SU-DHL-6 (cell line): ENCODE results near the gene ANKHD1.

Experiments
- EZH2phosphoT487 ChIP-seq: fragments of 200-600 bp; sonication (generic), shearing (Covaris generic); conservative IDR thresholded peaks from 2 replicates; pipeline ENCODE4 v1.6.1; 2018; ENCODE audit warnings: mild to moderate bottlenecking, antibody characterized with exemption, low read length, moderate library complexity, mixed read lengths
- TF ChIP-seq, protein P1 (sequence below): fragments of 200-600 bp; sonication (generic); IDR thresholded peaks from one replicate; pipeline ENCODE4 v1.5.1; 2017; ENCODE audit warnings: antibody characterized with exemption, mild to moderate bottlenecking, low read length, moderate library complexity; ENCODE audit not compliant: insufficient read depth, poor library complexity, severe bottlenecking

DNA sequence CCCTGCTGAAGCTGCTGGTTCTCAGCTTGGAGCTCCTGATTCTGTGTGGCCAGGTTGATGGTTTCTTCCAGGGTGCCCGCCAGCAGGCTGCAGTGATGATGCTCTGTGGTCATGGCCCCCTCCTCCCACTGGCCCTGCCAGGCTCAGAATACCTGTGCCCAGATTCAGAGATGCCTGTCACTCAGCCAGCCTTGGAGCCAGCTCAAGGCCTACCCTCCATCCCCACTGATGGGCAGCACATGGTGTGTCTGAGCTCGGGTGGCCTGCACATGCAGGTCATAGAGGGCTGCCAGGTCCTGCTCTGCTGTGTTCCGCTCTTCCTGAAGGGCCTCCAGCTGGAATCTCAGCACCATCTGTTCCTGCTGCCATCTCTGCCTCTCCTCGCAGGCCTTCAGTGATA lies 168.4 kb downstream of the ANKHD1 start:
- no peak for TF ChIP-seq EZH2phosphoT487
- TF ChIP-seq, protein P1, sequence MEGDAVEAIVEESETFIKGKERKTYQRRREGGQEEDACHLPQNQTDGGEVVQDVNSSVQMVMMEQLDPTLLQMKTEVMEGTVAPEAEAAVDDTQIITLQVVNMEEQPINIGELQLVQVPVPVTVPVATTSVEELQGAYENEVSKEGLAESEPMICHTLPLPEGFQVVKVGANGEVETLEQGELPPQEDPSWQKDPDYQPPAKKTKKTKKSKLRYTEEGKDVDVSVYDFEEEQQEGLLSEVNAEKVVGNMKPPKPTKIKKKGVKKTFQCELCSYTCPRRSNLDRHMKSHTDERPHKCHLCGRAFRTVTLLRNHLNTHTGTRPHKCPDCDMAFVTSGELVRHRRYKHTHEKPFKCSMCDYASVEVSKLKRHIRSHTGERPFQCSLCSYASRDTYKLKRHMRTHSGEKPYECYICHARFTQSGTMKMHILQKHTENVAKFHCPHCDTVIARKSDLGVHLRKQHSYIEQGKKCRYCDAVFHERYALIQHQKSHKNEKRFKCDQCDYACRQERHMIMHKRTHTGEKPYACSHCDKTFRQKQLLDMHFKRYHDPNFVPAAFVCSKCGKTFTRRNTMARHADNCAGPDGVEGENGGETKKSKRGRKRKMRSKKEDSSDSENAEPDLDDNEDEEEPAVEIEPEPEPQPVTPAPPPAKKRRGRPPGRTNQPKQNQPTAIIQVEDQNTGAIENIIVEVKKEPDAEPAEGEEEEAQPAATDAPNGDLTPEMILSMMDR: no peak
